HS-27A (cell line): ENCODE data around the gene CENPA.
"Not testable (repeated sequence)": the region's sequence is repeated elsewhere in the genome, so short reads cannot be mapped to it uniquely, and the experiment has no call there.

Source experiments
- DNase-seq: peaks from one replicate; pipeline ENCODE4 v3.0.0-alpha.2; 2012; ENCODE audit warnings: low read depth, missing footprints

CENPA gene

GRCh38 chr2:26760991-26761390 is 24.9 kb upstream of the CENPA start:
- DNase-seq, result not testable (repeated sequence)

GRCh38 chr2:26763019-26763418 is 22.8 kb upstream of the CENPA start:
- DNase-seq, result no peak

- no peak for DNase-seq
These were observed 21.6 kb upstream of the CENPA start, which contains the start of gene SLC35F6 for GRCh38 chr2:26764078-26764887. SLC35F6 (plus strand) TSS chr2:26764284; CDS start chr2:26764350, 66 bp downstream.

GRCh38 chr2:26764906-26765305 is 20.9 kb upstream of the CENPA start:
- DNase-seq, result no peak

GRCh38 chr2:26765475-26766200 is 20.2 kb upstream of the CENPA start:
- DNase-seq, result no peak

GRCh38 chr2:26767129-26767528 is 18.7 kb upstream of the CENPA start:
- no peak for DNase-seq

- no peak for DNase-seq
These were observed 17.9 kb upstream of the CENPA start for GRCh38 chr2:26767894-26768487.

- DNase-seq, result no peak
These were observed 17.1 kb upstream of the CENPA start for GRCh38 chr2:26768759-26769088.

GRCh38 chr2:26769089-26769761 is 16.6 kb upstream of the CENPA start:
- no peak for DNase-seq

- no peak for DNase-seq
These were observed 14.8 kb upstream of the CENPA start for GRCh38 chr2:26770986-26771586.

- DNase-seq, result no peak
These were observed 13.5 kb upstream of the CENPA start for GRCh38 chr2:26772064-26773001.

GRCh38 chr2:26776195-26776800 is 9.6 kb upstream of the CENPA start:
- no peak for DNase-seq

GRCh38 chr2:26778098-26778497 is 7.8 kb upstream of the CENPA start:
- no peak for DNase-seq

- DNase-seq, result no peak
These were observed 7.3 kb upstream of the CENPA start for GRCh38 chr2:26778507-26778906.

GRCh38 chr2:26780203-26780760 is 5.6 kb upstream of the CENPA start:
- DNase-seq, result no peak

- no peak for DNase-seq
These were observed 2.8 kb upstream of the CENPA start for GRCh38 chr2:26782876-26783704.

GRCh38 chr2:26784570-26785234 is 1.2 kb upstream of the CENPA start:
- no peak for DNase-seq

GRCh38 chr2:26786207-26787028 is 562 bp downstream of the CENPA start:
- DNase-seq, result no peak
